HepG2 (cell line): Measurements from ENCODE around the gene SEC14L1. TPM values are rescaled to one million over a fixed set of nuclear protein-coding genes. Genes with fewer than 3 reads are reported as not detected.

Source experiments
- CENPBD1 ChIP-seq: sonication (generic); formaldehyde crosslinking; IDR thresholded peaks from 2 replicates; pipeline ENCODE4 v1.8.0; 2022; ENCODE audit warnings: missing genetic modification reagents, low read depth, mild to moderate bottlenecking, borderline replicate concordance
- FOXC1 ChIP-seq: sonication (generic); formaldehyde crosslinking; IDR thresholded peaks from 2 replicates; pipeline ENCODE4 v1.8.0; 2022; ENCODE audit warnings: mild to moderate bottlenecking, missing genetic modification reagents, borderline replicate concordance
- HIC2 ChIP-seq: sonication (generic); formaldehyde crosslinking; IDR thresholded peaks from 2 replicates; pipeline ENCODE4 v1.9.0; 2022; ENCODE audit warnings: low read depth, missing genetic modification reagents
- IRF9 ChIP-seq: sonication (generic); formaldehyde crosslinking; IDR thresholded peaks from 2 replicates; pipeline ENCODE4 v1.8.0; 2022; ENCODE audit warnings: missing genetic modification reagents, mild to moderate bottlenecking, borderline replicate concordance
- MIXL1 ChIP-seq: IDR thresholded peaks from 2 replicates; pipeline ENCODE4 v1.6.1; 2016
- MNT ChIP-seq: fragments of 450-650 bp; IDR thresholded peaks from 2 replicates; pipeline ENCODE4 v1.6.1; 2016
- PHF5A ChIP-seq: IDR thresholded peaks from one replicate; pipeline ENCODE4 v1.6.1; 2018; ENCODE audit warnings: low read depth, missing genetic modification reagents; ENCODE audit not compliant: unreplicated experiment
- SIN3A ChIP-seq: IDR thresholded peaks from 2 replicates; pipeline ENCODE4 v1.6.1; 2011; ENCODE audit warnings: low read depth, mild to moderate bottlenecking, control low read depth, low read length, borderline replicate concordance
- TMF1 ChIP-seq: sonication (generic); formaldehyde crosslinking; IDR thresholded peaks from 2 replicates; pipeline ENCODE4 v1.8.1; 2022; ENCODE audit warnings: low read depth, missing genetic modification reagents
- ZBTB33 ChIP-seq: sonication (generic); formaldehyde crosslinking; IDR thresholded peaks from 2 replicates; pipeline ENCODE4 v1.4.0; 2020; ENCODE audit warnings: missing genetic modification reagents
- ZFP36L1 ChIP-seq: sonication (generic); formaldehyde crosslinking; IDR thresholded peaks from 2 replicates; pipeline ENCODE4 v1.8.0; 2022; ENCODE audit warnings: mild to moderate bottlenecking, missing genetic modification reagents, moderate library complexity
- ZNF235 ChIP-seq: sonication (generic); formaldehyde crosslinking; IDR thresholded peaks from 2 replicates; pipeline ENCODE4 v1.8.1; 2023; ENCODE audit warnings: mild to moderate bottlenecking, missing genetic modification reagents, borderline replicate concordance
- ZNF256 ChIP-seq: sonication (generic); formaldehyde crosslinking; conservative IDR thresholded peaks from 2 replicates; pipeline ENCODE4 v1.4.0; 2020; ENCODE audit warnings: missing genetic modification reagents
- ZNF333 ChIP-seq: sonication (generic); formaldehyde crosslinking; IDR thresholded peaks from 2 replicates; pipeline ENCODE4 v1.4.0; 2020; ENCODE audit warnings: mild to moderate bottlenecking, missing genetic modification reagents, borderline replicate concordance
- ZNF460 ChIP-seq: sonication (generic); formaldehyde crosslinking; IDR thresholded peaks from 2 replicates; pipeline ENCODE4 v1.5.1; 2020; ENCODE audit warnings: missing genetic modification reagents, mild to moderate bottlenecking, borderline replicate concordance
- ZNF691 ChIP-seq: sonication (generic); formaldehyde crosslinking; IDR thresholded peaks from 2 replicates; pipeline ENCODE4 v1.4.0; 2020; ENCODE audit warnings: missing genetic modification reagents, low read depth, mild to moderate bottlenecking, borderline replicate concordance
- ZNF879 ChIP-seq: sonication (generic); formaldehyde crosslinking; IDR thresholded peaks from 2 replicates; pipeline ENCODE4 v1.8.1; 2023; ENCODE audit warnings: missing genetic modification reagents
- ZUFSP ChIP-seq: sonication (generic); formaldehyde crosslinking; IDR thresholded peaks from 2 replicates; pipeline ENCODE4 v1.9.0; 2021; ENCODE audit warnings: missing genetic modification reagents, mild to moderate bottlenecking, borderline replicate concordance
- polyA plus RNA-seq, 8 experiments: library from polyadenylated mRNA; depleted of rRNA in 3 of 8; stranded (reverse) in 7 of 8; unstranded in 1 of 8; fragments of >200 nt; fragmentation: Illumina TruSeq in 4 of 8; extraction: Trizol in 4 of 8; gene quantifications; 2 replicates each; pipeline versions ENCODE4 v1.2.1 to v1.2.3, GENCODE V29; 2011 to 2016; ENCODE audit warnings: low read depth in 4 of 8, missing spikeins in 1 of 8, mixed read lengths in 1 of 8; ENCODE audit not compliant: insufficient read depth in 1 of 8
- total RNA-seq, 5 experiments: library from RNA; depleted of rRNA; stranded (reverse); fragments of >200 nt; fragmentation: Illumina TruSeq; extraction: Trizol; gene quantifications; 2 replicates each; pipeline ENCODE4 v1.2.3, GENCODE V29; 2016; ENCODE audit warnings: low read depth in 1 of 5

SEC14L1 gene
- total and polyA plus RNA-seq, 2 of the 13 experiments (the other 11 are each of a cell fraction or from before 2014, with no cell fraction given): 26.3 to 43.9 TPM

- TF ChIP-seq MNT: peak; percentile 67
- peak; percentile 41; the same call in 1 of the 2 replicates for TF ChIP-seq ZBTB33 (CRISPR knock-in tag)
- TF ChIP-seq ZNF235 (CRISPR knock-in tag): no peak
- TF ChIP-seq ZNF333: peak; percentile 75; the same call in 1 of the 2 replicates
- TF ChIP-seq TMF1 (CRISPR knock-in tag): peak; percentile 70; the same call in 1 of the 2 replicates
- TF ChIP-seq ZFP36L1 (CRISPR knock-in tag): peak; percentile 78
- TF ChIP-seq IRF9 (CRISPR knock-in tag): peak; percentile 77; the same call in 1 of the 2 replicates
- TF ChIP-seq ZNF256: 0 out of 2 replicates have a peak, but pooled peaks have one; percentile 44
- TF ChIP-seq ZUFSP (CRISPR knock-in tag): no peak
- peak; percentile 27; the same call in 1 of the 2 replicates for TF ChIP-seq MIXL1 (CRISPR knock-in tag)
- TF ChIP-seq SIN3A: peak; percentile 72; the same call in 1 of the 2 replicates
- no peak for TF ChIP-seq CENPBD1 (CRISPR knock-in tag)
- TF ChIP-seq ZNF691 (CRISPR knock-in tag): no peak; the same call in 1 of the 2 replicates
- TF ChIP-seq ZNF879 (CRISPR knock-in tag): no peak
- TF ChIP-seq FOXC1: no peak
- TF ChIP-seq ZNF460: no peak
- TF ChIP-seq HIC2 (CRISPR knock-in tag): peak; percentile 67
- no peak for TF ChIP-seq PHF5A (CRISPR knock-in tag)
Measured at GRCh38 chr17:77140166-77140877, 447 bp upstream of the SEC14L1 start (continued).
